CD4-positive, alpha-beta T cell treated with Interleukin-4 for 1 hour (primary cell): Measurements from ENCODE around the gene CDH13.

Experiments used
- DNase-seq, 2 donors: peaks; one replicate each; pipeline ENCODE4 v3.0.0-alpha.2; 2020 to 2022

The CDH13 gene

GRCh38 chr16:82793528-82794245, 166.9 kb downstream of the CDH13 start:
- DNase-seq = no peak

DNA sequence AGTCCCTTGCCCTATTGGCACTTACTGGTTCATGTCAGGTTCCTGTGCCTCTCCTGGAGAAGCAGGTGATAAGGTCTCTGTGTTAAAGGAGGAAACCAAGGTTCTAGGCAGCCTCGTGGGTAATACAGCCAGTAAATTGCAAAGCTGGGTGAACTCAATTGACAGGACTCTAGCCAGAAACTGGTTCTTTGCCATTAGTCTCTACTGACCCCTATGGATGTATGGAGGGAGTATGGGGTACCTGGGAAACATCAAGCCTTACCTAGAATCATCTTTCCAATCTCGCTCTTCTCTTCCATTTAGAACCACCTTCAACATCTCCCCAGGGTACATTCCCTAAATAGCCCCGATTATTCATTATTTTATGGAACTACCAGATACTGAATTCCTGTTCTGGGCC, 169.3 kb downstream of the CDH13 start:
- no peak for DNase-seq

GRCh38 chr16:82801361-82801760, 174.6 kb downstream of the CDH13 start:
- no peak for DNase-seq

- no peak for DNase-seq
Observed at GRCh38 chr16:82805866-82806265, 179.1 kb downstream of the CDH13 start.

- DNase-seq = no peak
Observed at GRCh38 chr16:82807311-82807710, 180.5 kb downstream of the CDH13 start.

GRCh38 chr16:82808036-82808435, 181.3 kb downstream of the CDH13 start:
- DNase-seq = no peak

- DNase-seq = no peak
Observed at GRCh38 chr16:82810077-82810476, 183.3 kb downstream of the CDH13 start.

DNA sequence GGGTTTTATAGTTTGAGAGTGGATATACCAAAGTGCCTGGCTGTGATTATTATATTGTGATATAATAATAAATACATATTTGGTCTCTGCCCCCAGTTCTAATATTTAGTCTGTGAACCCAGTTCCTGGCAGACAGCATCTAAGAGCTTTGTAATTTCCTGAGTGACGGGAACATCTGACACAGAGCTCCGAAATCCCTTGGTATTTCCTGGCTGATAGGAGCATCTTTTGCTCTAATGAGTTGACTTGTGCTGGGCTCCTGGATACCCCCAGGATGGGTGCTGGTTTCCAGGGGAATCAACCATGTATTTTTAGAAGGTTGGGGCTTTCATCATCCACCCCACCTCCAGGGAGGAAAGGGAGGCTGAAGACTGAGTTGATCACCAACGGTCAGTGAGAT, 187.3 kb downstream of the CDH13 start:
- DNase-seq = no peak

- DNase-seq = no peak
Observed at GRCh38 chr16:82819286-82819685, 192.5 kb downstream of the CDH13 start.

GRCh38 chr16:82820855-82821254, 194.1 kb downstream of the CDH13 start:
- no peak for DNase-seq

DNA sequence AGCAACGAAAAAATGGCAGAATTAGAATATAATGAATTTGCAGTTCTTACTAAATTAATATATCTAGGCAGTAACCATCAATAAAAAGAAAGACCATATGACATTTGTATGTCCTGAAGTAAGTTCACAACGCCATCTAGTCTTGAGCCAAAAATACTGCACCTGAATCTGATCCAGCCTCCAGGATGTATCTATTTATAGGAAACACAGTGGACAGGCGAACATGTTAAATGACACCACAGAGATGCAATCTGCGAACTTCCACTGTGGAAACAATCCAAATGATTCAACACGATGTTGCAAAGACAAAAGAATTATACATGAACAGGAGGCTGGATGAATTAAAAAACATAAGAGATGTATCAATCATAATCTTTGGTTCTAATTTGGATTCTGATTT, 197.6 kb downstream of the CDH13 start:
- DNase-seq = no peak

DNA sequence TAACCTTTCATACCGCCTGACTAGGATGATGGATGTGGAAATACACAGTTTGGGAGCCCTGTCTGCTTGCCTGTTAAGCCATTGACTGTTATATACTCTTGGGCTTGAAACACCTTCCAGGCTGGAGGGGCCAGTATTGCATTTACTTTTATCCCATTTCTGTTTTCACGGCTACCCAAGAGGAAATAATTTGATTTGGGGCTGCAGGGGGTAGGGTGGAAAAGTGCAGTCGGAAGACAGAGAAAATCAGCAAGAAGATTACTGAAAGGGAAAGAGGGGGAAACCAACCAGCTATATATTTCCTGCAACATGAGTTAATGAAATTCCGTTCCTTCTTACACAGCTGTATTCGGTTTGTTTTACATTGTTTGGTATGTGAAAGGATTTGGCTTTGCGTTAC, 202.5 kb downstream of the CDH13 start:
- DNase-seq = no peak

- DNase-seq = no peak
Observed at GRCh38 chr16:82830944-82831343, 204.2 kb downstream of the CDH13 start.

- no peak for DNase-seq
Observed at GRCh38 chr16:82832821-82833220, 206.1 kb downstream of the CDH13 start.

DNA sequence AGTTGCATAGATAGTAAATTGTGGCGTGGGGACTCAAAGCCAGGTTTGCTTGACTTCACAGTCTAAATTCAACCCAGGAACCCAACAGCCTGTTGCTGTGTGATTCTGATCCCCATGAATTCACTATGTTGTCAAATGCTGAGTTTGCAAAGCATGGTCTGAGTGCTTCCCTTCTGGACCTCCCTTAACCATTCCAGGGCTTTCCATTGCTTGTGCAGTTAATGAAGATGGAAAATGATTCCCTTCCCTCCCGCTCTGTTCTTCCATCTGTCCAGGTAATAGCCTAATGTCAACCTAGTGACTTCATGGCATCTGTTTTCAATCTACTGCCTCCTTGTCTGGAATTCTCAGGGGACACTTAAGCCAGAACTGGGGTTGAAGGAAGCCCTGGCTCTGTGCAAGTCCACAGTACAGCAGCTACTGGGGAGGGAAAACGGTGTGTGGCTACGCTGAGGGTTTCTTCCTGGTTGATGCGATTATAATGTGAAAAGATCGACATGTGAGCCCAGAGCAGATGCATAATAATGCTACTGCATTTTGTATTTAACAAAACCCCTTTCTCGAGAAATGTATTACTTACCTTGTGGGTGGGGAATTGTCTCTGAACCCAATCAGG, 206.7 kb downstream of the CDH13 start:
- DNase-seq = no peak

GRCh38 chr16:82834151-82834815, 207.5 kb downstream of the CDH13 start:
- DNase-seq = no peak

DNA sequence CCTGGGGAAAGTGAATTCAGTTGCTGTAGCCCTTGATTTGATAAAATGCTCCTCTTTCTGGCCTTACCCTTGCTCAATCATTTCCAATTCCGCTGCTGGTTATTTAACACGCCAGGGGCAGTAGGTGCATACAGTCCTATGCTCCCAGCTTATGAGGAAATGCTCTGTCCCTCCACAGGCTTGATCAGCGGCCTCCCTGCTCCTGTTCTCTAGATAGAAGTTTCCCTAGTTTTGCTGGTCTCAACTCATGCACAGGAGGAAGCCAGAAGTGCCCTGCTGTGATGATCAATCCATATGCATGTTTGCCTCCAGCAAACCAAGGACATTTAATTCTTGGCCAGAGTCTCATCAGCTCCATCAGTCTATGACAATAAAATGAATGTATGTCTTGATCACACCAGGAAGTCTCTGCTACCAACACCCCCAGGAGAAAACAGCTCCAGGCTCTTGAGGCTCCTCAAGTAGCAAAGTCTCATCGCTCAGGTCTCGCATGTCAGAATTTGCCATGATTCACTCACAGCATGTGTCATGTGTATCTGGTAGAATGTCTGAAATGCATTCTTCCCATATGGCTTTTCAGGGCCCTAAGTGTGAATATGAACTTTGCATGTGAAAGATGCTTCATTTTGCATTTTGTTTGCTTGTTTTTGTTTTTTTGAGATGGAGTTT, 208.9 kb downstream of the CDH13 start:
- DNase-seq = no peak

DNA sequence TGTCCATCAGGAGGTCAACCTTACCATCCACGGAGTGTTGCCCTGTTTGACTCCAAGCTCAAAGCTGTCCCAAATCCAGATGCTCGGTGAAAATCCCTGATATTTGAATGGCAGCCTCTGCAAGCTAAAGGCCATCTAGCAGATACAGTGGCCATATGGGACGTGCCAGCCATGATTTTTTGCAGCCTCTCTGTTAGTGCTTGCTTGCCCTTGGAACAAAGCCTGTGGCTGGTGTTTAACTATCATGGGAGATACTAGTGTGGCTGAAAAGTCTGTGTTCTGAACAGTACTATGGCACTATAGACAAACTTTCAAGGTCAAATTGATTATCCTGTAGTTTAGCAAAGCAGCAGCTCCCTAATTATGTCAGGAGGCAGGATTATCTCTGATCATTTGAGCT, 214.3 kb downstream of the CDH13 start:
- no peak for DNase-seq

DNA sequence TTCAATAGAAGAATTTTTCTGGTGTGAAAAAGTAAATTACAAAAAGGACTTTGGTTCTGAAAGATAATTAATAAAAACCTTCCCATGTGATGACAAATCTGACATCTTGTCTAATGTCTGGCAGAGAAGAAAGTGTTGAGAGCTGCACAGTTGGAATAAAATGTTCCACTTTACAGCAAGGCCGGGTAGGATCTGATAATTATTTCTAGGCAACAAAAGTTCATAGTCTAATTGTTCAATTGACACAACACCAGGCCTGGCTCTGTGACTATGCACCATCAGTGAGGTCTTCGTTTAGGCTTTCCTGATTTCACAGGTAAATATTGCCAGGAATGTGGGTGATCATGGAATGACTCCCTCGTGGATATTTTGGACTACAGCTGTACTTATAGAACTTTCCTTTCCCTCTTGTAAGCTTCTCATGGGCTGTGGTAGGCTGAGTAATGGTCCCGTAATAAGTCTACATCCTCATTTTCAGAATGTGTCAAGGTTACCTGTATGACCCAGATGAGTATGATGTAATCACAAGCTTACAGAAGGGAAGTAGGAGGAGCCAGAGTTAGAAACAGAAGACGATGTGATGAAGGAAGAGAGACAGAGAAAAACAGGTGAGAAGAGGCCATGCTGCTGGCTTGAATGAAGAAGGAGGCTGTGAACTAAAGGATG, 217.0 kb downstream of the CDH13 start:
- DNase-seq = no peak

GRCh38 chr16:82845116-82845515, 218.3 kb downstream of the CDH13 start:
- DNase-seq = no peak

- DNase-seq = no peak
Observed at GRCh38 chr16:82846806-82847205, 220.0 kb downstream of the CDH13 start.

DNA sequence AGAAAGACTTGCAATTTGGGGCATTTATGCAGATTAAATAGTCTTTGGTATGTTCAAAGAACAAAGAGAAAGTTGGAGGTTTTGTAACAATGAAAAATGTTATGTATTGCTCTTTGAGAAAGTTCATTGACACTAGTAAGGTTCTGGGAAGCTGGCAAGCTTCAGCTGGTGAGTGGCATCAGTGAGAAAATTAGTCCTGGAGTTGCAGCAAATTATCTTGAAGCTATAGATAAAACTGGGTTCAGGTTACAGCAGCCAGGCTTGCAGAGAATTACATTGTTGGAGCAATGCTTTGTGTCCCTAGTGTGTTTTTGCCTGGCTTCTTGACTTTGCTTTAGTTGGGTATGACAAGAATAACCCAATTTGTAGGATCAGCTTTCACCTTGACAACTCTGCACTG, 221.2 kb downstream of the CDH13 start:
- no peak for DNase-seq

DNA sequence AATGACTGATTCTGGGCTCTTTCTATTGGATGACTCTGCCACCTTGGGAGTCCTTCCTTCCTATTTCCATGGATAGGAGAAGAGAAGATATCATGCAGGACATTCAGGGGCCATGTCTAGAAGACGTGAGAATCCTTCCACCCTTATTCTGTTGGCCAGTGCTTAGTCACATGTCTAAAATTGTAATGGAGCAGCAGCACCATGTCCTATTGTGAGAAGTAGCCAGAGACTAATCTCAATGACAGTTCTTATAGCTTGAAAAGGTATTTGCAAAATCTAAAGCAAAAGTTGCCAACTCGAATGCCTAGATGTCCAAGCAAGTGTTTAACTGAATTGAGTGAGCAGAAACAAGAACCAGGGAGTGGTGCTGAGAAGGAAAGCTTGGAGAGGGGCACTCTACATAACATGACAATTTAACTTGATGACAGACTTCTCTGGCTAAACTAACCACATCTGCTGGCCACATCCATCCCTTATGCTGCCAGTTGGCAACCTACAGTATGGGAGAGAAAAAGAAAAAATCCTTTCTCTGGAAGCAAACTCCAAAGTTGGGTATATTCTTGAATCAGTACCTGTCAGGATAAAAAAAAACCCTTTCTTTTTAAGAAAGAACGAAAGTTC, 225.7 kb downstream of the CDH13 start:
- no peak for DNase-seq
